T-cell (primary cell): Measurements from ENCODE around the gene WFDC13. TPM values are rescaled to one million over a fixed set of nuclear protein-coding genes. Genes with fewer than 3 reads are reported as not detected.

Source experiments
- ATAC-seq, 4 experiments: fragments of 200-7000 bp in 3 of 4; fragments of 150-1000 bp in 1 of 4; cut with Tn5 transposase; replicated peaks in 1 of 4; 1 replicate in 3 of 4; 2 replicates in 1 of 4; pipeline ENCODE4 v1.10.0; 2021; ENCODE audit warnings: moderate library complexity in 3 of 4, mild to moderate bottlenecking in 2 of 4, moderate number of reproducible peaks in 1 of 4
- CTCF ChIA-PET, 2 donors: fragments of 300-600 bp; sonication (Branson Sonifier 250); formaldehyde crosslinking; loops; one replicate each; lab custom pipeline; 2022; ENCODE audit warnings: antibody characterized with exemption in 2 of 2; lab: Charles Lee
- POLR2A ChIA-PET, 2 donors: fragments of 300-600 bp; sonication (Branson Sonifier 250); formaldehyde crosslinking; loops; one replicate each; lab custom pipeline; 2022; ENCODE audit warnings: antibody characterized with exemption in 2 of 2; lab: Charles Lee
- DNase-seq, 35 experiments: peaks; one replicate each; pipeline versions ENCODE4 v3.0.0 to v3.0.0-alpha.2; 2013 to 2023
- H3K27ac ChIP-seq: one replicate; pipeline ENCODE4 v1.5.1; 2013; ENCODE audit warnings: low read length
- H3K27me3 ChIP-seq, 2 experiments: replicated peaks in 1 of 2; 1 replicate in 1 of 2; 2 replicates in 1 of 2; pipeline versions ENCODE4 v1.6.1 to v1.7.0; 2013; ENCODE audit warnings: low read length in 1 of 2, mixed read lengths in 1 of 2; ENCODE audit not compliant: control insufficient read depth in 2 of 2, insufficient read depth in 2 of 2; ENCODE audit errors: extremely low read depth in 1 of 2
- H3K36me3 ChIP-seq, 2 donors: 1 replicate in 1 of 2; 2 replicates in 1 of 2; pipeline versions ENCODE4 v1.6.1 to v1.7.0; 2013; ENCODE audit warnings: low read length in 1 of 2; ENCODE audit not compliant: control insufficient read depth in 2 of 2, insufficient read depth in 1 of 2; ENCODE audit errors: extremely low read depth in 1 of 2
- H3K4me1 ChIP-seq, 2 experiments: 1 replicate in 1 of 2; 2 replicates in 1 of 2; pipeline versions ENCODE4 v1.6.1 to v1.7.0; 2013; ENCODE audit warnings: low read length in 2 of 2, mixed read lengths in 1 of 2; ENCODE audit not compliant: insufficient read depth in 2 of 2, control insufficient read depth in 1 of 2; ENCODE audit errors: extremely low read depth in 1 of 2
- H3K4me3 ChIP-seq, 2 donors: 1 replicate in 1 of 2; 2 replicates in 1 of 2; pipeline versions ENCODE4 v1.5.1 to v1.7.0; 2013; ENCODE audit warnings: mild to moderate bottlenecking in 2 of 2, low read length in 1 of 2, moderate library complexity in 1 of 2; ENCODE audit not compliant: control insufficient read depth in 1 of 2; ENCODE audit errors: extremely low read depth in 1 of 2
- H3K9me3 ChIP-seq: 2 replicates; pipeline ENCODE4 v1.7.0; 2013
- H3K27ac Mint-ChIP-seq, 2 donors: one replicate each; pipeline ENCODE4 v1.8.0; 2020 to 2021; ENCODE audit warnings: mild to moderate bottlenecking in 2 of 2, mixed read lengths in 2 of 2
- H3K27me3 Mint-ChIP-seq, 2 donors: one replicate each; pipeline ENCODE4 v1.8.0; 2021 to 2022; ENCODE audit warnings: mixed read lengths in 2 of 2
- H3K36me3 Mint-ChIP-seq: one replicate; pipeline ENCODE4 v1.8.0; 2021; ENCODE audit warnings: mixed read lengths
- H3K4me1 Mint-ChIP-seq, 3 donors: one replicate each; pipeline ENCODE4 v1.8.0; 2020 to 2022; ENCODE audit warnings: mixed read lengths in 3 of 3, mild to moderate bottlenecking in 1 of 3
- H3K4me3 Mint-ChIP-seq, 3 donors: one replicate each; pipeline ENCODE4 v1.8.0; 2020 to 2022; ENCODE audit warnings: mild to moderate bottlenecking in 3 of 3, mixed read lengths in 3 of 3, moderate library complexity in 3 of 3
- H3K9me3 Mint-ChIP-seq, 3 donors: one replicate each; pipeline ENCODE4 v1.8.0; 2020 to 2022; ENCODE audit warnings: mixed read lengths in 3 of 3
- WGBS: methylation state at CpG from one replicate; pipeline ENCODE4 v1.1.5; 2013; ENCODE audit warnings: missing lambda C conversion rate; ENCODE audit not compliant: insufficient coverage; 5-methylcytosine and 5-hydroxymethylcytosine counted together
- total RNA-seq, 35 experiments: library from RNA in 6 of 35; stranded (reverse) in 6 of 35; fragments of 120-200 nt in 1 of 35; gene quantifications; one replicate each; pipeline versions ENCODE4 v1.2.1 to v1.2.4 and lab custom pipeline; 2013 to 2026

WFDC13 gene
- total RNA-seq, 5 donors from 2014 or later (not counting 1 experiment from before 2014, with no cell fraction given), result not detected

GRCh38 chr20:45751721-45752120, 49.9 kb downstream of the WFDC13 start:
- peaks cover 2 to 4% of the 10 kb centered on the region in 2 experiments for H3K27me3 ChIP-seq
- H3K4me1 Mint-ChIP-seq, result no peaks in the 10 kb centered on the region
- ATAC-seq (no peak), DNase-seq (no peak)
- H3K27ac ChIP-seq, result no peak overlapping the region
- WGBS, result 100% methylated on average over 1 of the region's 1 CpG
- H3K36me3 Mint-ChIP-seq, result no peaks in the 10 kb centered on the region
- no peak overlapping the region for H3K27ac Mint-ChIP-seq
- H3K27me3 Mint-ChIP-seq, result peaks cover 16 to 24% of the 10 kb centered on the region in 2 donors
- CTCF ChIA-PET, result interaction anchor here in 1 of 2 donors (0.5 kb wide), 1 partner anchor 1474 kb away, joined by 10 read pairs; no protein-coding TSS in a partner anchor
- H3K36me3 ChIP-seq, result no peaks in the 10 kb centered on the region
- H3K9me3 Mint-ChIP-seq, result peaks cover 0 to 7% (median 5%) of the 10 kb centered on the region in 3 donors
- POLR2A ChIA-PET, result no interaction called here
- H3K9me3 ChIP-seq, result no peaks in the 10 kb centered on the region
- H3K4me1 ChIP-seq, result no peaks in the 10 kb centered on the region
- H3K4me3 ChIP-seq, result no peak overlapping the region
- no peak overlapping the region for H3K4me3 Mint-ChIP-seq

- Mint-ChIP-seq H3K9me3 (peaks cover 0 to 7% (median 5%) of the 10 kb centered on the region in 3 donors), H3K27me3 (peaks cover 13 to 23% of the 10 kb centered on the region in 2 donors), H3K27ac (no peak overlapping the region), H3K4me1 (no peaks in the 10 kb centered on the region), H3K36me3 (no peaks in the 10 kb centered on the region), H3K4me3 (no peak overlapping the region)
- peaks cover 2 to 3% of the 10 kb centered on the region in 2 experiments for H3K27me3 ChIP-seq
- ChIA-PET POLR2A (no interaction called here), CTCF (no interaction called here)
- no peak overlapping the region for H3K4me3 ChIP-seq
- ATAC-seq, result no peak
- no peaks in the 10 kb centered on the region for H3K9me3 ChIP-seq
- no peaks in the 10 kb centered on the region for H3K36me3 ChIP-seq
- 38% methylated on average over 2 of the region's 3 CpGs for WGBS
- H3K4me1 ChIP-seq, result no peaks in the 10 kb centered on the region
- DNase-seq, result no peak
- no peak overlapping the region for H3K27ac ChIP-seq
Measured at GRCh38 chr20:45752746-45753145, 50.9 kb downstream of the WFDC13 start.

- H3K27ac ChIP-seq, result no peak overlapping the region
- no peak for ATAC-seq
- POLR2A ChIA-PET, result no interaction called here
Measured at GRCh38 chr20:45758096-45758495, 56.3 kb downstream of the WFDC13 start.

More at GRCh38 chr20:45758096-45758495, 56.3 kb downstream of the WFDC13 start:
- CTCF ChIA-PET, result no interaction called here
- Histone ChIP-seq H3K4me1 (no peaks in the 10 kb centered on the region), H3K36me3 (no peaks in the 10 kb centered on the region), H3K27me3 (peaks cover 0 to 3% of the 10 kb centered on the region in 2 experiments), H3K9me3 (no peaks in the 10 kb centered on the region), H3K4me3 (no peak overlapping the region)
- H3K4me1 Mint-ChIP-seq, result no peaks in the 10 kb centered on the region
- no peak overlapping the region for H3K27ac Mint-ChIP-seq
- peaks cover 0 to 7% (median 5%) of the 10 kb centered on the region in 3 donors for H3K9me3 Mint-ChIP-seq
- H3K36me3 Mint-ChIP-seq, result no peaks in the 10 kb centered on the region
- no peak overlapping the region for H3K4me3 Mint-ChIP-seq
- H3K27me3 Mint-ChIP-seq, result peaks cover 9 to 18% of the 10 kb centered on the region in 2 donors
- no peak for DNase-seq
- WGBS, result 94% methylated on average over 2 of the region's 4 CpGs

Other genes with a start within 250 kb of the WFDC13 start
- gene WFDC2, start 232.3 kb upstream of the WFDC13 start, total RNA-seq, result 1 to 10 TPM in 1 of 5 donors, under 1 TPM in 1, not detected in 3; 0.56 to 1.7 TPM
- not detected for gene SPINT3, start 186.4 kb upstream of the WFDC13 start, total RNA-seq
- not detected for gene WFDC6, start 162.6 kb upstream of the WFDC13 start, total RNA-seq
- gene EPPIN, start 154.6 kb upstream of the WFDC13 start, total RNA-seq, result not detected
- gene WFDC8, start 122.8 kb upstream of the WFDC13 start, total RNA-seq, result not detected
- not detected for gene WFDC10A, start 72.3 kb upstream of the WFDC13 start, total RNA-seq
- gene WFDC9, start 70.8 kb upstream of the WFDC13 start, total RNA-seq, result not detected
- gene WFDC11, start 31.8 kb upstream of the WFDC13 start, total RNA-seq, result not detected
- not detected for gene WFDC10B, start 3.0 kb downstream of the WFDC13 start, total RNA-seq
- not detected for gene SPINT4, start 20.3 kb downstream of the WFDC13 start, total RNA-seq
- not detected for gene WFDC3, start 89.8 kb downstream of the WFDC13 start, total RNA-seq
- 10 to 100 TPM; 14.7 to 25.3 (median 20.5) TPM for gene DNTTIP1, start 89.9 kb downstream of the WFDC13 start, total RNA-seq
- 1 to 10 TPM in 3 of 5 donors, under 1 TPM in 2; 0.44 to 2.4 (median 1.2) TPM for gene UBE2C, start 110.6 kb downstream of the WFDC13 start, total RNA-seq
- gene TNNC2, start 125.3 kb downstream of the WFDC13 start, total RNA-seq, result 1 to 10 TPM in 1 of 5 donors, under 1 TPM in 3, not detected in 1; 0.41 to 1.3 (median 0.70) TPM
- 1 to 10 TPM; 1.1 to 3.5 (median 2.1) TPM for gene SNX21, start 131.8 kb downstream of the WFDC13 start, total RNA-seq
- gene ACOT8, start 155.4 kb downstream of the WFDC13 start, total RNA-seq, result 10 to 100 TPM; 20.4 to 33.9 (median 32.0) TPM
- 1 to 10 TPM; 1.4 to 7.5 (median 5.6) TPM for gene ZSWIM3, start 155.6 kb downstream of the WFDC13 start, total RNA-seq
- gene ZSWIM1, start 179.2 kb downstream of the WFDC13 start, total RNA-seq, result 10 to 100 TPM in 3 of 5 donors, 1 to 10 TPM in 2; 8.3 to 17.2 (median 14.6) TPM
- 1 to 10 TPM in 4 of 5 donors, under 1 TPM in 1; 0.68 to 4.6 (median 3.6) TPM for gene SPATA25, start 185.6 kb downstream of the WFDC13 start, total RNA-seq
- 1 to 10 TPM; 3.1 to 6.9 (median 6.1) TPM for gene NEURL2, start 189.2 kb downstream of the WFDC13 start, total RNA-seq
- 100 to 1,000 TPM in 1 of 5 donors, 10 to 100 TPM in 4; 55.5 to 101 (median 85.1) TPM for gene CTSA, start 189.3 kb downstream of the WFDC13 start, total RNA-seq
- 1 to 10 TPM in 3 of 5 donors, under 1 TPM in 1, not detected in 1; 0.35 to 1.7 (median 1.4) TPM for gene PLTP, start 210.1 kb downstream of the WFDC13 start, total RNA-seq
- 10 to 100 TPM; 74.4 to 78.7 (median 74.6) TPM for gene PCIF1, start 232.6 kb downstream of the WFDC13 start, total RNA-seq